NCI-H128 (cell line): ENCODE measurements around the gene MAPKAP1.
"Not testable (repeated sequence)": the region's sequence is repeated elsewhere in the genome, so short reads cannot be mapped to it uniquely, and the experiment has no call there.

Experiments used
- DNase-seq: peaks from one replicate; lab custom pipeline; 2025; ENCODE audit not compliant: unreplicated experiment; lab: John Stamatoyannopoulos, UW

Gene MAPKAP1

DNA sequence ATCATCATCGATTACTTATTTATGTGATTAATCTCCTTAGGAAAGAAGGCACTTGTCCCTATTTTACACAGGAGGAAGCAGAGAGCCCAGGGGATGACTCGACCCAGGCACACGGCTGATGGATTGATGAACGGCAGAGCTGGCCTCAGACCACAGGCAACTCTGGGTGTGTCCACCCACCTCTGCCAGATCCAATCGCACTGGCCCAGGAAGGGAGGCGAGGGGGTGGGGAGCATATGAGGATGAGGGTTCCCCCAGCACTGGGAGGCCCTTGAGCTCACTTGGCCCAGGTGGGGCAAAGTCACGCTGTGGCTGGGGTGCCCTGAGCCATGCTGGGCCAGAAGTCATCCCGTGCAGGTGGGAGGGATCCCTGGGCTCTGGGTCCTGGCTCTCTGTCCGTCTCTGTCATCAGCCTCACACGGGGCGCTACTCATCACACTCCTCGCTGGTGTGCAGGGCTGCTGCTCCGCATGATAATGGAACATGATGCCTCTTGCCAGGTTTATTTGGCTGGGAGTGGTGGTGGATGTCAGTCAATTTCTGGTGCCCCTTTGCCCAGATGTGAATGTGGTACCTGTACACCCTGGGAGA lies 285.3 kb downstream of the MAPKAP1 start:
- no peak for DNase-seq

GRCh38 chr9:125421166-125421565 lies 285.8 kb downstream of the MAPKAP1 start:
- DNase-seq, result no peak

DNA sequence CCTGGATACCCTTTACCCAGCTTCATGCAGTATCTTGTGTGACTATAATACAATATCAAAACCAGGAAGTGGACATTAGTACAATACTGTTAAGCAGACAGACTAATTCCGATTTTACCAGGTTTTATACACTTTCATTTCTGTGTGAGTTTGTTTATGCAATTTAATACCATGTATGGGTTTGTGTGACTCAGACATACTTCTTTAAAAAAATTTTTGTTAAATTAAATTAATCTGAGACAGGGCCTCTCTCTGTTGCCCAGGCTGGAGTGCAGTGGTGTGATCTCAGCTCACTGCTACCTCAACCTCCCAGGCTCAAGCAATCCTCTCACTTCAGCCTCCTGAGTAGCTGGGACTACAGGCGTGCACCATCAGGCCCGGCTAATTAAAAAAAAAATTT lies 288.6 kb downstream of the MAPKAP1 start:
- DNase-seq, result no peak

GRCh38 chr9:125416517-125416916 lies 290.5 kb downstream of the MAPKAP1 start:
- no peak for DNase-seq

- DNase-seq, result no peak
Observed at GRCh38 chr9:125415583-125416460, 291.2 kb downstream of the MAPKAP1 start.

DNA sequence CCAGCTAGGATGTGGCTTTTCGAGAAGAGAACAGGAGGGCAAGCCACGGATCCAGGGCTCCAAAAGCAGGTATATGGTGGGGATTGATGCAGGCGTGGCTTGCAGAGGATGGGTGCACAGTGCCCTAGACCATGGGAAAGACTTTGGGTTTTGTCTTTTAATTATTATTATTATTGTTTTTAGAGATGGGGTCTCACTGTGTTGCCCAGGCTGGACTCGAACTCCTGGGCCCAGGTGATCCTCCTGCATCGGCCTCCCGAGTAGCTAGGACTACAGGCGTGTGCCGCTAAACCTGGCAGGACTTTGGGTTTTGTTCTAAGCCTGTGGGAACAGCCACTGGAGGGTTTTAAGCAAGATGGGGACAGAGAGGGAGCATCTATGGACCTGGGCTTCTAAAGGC lies 293.4 kb downstream of the MAPKAP1 start:
- DNase-seq, result no peak

- DNase-seq, result no peak
Observed at GRCh38 chr9:125412166-125412565, 294.8 kb downstream of the MAPKAP1 start.

GRCh38 chr9:125411171-125411756 lies 295.7 kb downstream of the MAPKAP1 start:
- DNase-seq, result no peak

GRCh38 chr9:125410522-125410894 lies 296.5 kb downstream of the MAPKAP1 start:
- DNase-seq, result no peak

DNA sequence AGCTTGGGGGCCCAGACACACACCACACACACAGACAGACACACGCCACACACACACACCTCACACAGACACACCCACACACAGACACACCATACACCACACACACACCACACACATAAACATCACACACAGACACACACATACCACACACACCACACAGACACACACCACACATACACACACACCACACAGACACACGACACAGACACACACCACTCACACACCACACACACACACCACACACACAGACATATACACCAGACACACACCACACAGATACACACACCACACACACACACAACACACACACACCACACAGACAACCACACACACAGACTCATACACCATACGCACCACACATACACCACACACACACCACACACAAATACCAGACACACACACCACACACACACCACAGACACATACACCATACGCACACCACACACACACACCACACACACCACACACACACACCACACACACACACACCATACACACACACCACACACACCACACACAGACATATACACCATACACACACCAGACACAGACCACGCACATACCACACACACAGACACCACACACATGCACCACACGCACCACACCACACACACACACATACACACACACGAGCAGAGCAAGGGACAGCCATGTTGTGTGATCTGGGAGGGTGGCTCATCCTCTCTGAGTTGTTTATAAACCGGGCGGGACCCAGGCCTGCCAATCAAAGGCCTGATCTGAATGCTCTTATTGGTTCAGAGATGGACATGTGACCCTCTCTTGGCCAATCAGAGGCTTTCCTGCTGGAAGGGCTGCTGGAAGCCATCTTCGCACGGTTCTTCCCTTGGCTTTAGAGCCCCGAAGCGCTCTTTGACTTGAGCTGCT lies 297.1 kb downstream of the MAPKAP1 start:
- no peak for DNase-seq

DNA sequence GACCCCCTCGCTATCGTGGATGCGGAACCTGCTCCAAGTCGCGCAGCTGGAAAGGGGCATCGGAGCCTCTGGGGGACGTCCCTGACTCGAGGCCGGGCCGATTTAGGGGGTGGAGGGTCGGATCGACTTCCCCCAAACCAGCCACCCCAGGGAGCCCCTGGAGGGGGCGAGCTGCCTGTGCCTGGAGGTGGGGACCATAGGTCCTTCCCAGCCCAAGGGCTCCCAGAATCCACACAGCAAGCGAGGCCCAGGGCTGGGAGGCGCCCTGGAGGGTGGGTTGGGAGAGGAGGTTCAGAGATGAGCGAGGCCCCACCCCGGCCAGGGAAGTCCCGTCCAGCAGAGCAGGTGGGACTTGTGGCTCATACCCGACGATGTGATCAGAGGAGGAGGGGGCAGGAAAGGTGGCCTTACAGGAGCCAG lies 297.8 kb downstream of the MAPKAP1 start:
- no peak for DNase-seq

DNA sequence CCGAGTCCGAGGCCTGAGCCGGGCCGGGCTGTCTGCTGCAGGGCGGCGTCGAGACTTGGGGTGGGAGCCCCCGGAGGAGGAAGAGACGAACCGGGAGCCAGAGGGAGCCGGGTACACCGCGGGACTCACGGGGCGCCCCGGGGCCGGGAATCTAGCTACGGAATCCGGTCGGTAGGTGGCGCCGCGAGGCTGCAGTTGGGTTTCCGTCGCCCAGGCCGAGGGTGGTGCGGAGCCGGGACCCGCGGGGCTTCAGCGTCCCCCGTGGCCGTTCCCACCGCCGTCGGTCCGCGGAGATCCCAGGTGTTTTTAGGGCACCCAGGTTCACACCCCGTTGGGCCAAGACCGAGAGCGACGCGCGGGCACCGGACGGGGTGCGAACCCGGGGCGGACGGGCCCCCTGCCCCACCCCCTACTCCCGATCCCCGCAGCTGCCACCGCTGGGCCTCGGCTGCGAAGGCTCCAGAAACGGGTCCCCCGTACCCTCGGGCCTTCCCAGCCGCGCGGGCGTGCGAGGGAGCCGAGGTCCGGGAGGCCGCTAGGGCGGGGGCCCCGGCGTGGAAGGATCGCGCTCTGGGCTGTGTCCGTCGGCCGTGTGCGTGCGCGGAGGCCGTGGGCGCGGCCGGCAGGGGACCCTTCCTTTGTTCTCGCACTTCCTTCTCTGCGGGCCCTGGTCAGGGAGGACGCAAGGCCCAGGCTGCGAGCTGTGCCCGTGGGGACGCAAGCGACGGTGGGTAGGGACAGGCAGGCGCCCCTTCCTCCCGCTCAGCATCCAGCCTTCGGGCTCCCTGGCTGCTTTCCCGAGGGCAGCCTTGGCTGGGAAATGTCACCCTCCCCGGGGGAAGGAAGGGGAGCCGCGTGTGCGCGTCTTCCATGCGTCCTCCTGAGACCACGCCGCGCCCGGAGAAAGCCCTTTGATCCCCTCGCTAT lies 298.8 kb downstream of the MAPKAP1 start:
- peak; percentile 44 for DNase-seq

GRCh38 chr9:125407432-125407973 lies 299.5 kb downstream of the MAPKAP1 start:
- no peak for DNase-seq

GRCh38 chr9:125406810-125407087 lies 300.3 kb downstream of the MAPKAP1 start:
- DNase-seq, result no peak

DNA sequence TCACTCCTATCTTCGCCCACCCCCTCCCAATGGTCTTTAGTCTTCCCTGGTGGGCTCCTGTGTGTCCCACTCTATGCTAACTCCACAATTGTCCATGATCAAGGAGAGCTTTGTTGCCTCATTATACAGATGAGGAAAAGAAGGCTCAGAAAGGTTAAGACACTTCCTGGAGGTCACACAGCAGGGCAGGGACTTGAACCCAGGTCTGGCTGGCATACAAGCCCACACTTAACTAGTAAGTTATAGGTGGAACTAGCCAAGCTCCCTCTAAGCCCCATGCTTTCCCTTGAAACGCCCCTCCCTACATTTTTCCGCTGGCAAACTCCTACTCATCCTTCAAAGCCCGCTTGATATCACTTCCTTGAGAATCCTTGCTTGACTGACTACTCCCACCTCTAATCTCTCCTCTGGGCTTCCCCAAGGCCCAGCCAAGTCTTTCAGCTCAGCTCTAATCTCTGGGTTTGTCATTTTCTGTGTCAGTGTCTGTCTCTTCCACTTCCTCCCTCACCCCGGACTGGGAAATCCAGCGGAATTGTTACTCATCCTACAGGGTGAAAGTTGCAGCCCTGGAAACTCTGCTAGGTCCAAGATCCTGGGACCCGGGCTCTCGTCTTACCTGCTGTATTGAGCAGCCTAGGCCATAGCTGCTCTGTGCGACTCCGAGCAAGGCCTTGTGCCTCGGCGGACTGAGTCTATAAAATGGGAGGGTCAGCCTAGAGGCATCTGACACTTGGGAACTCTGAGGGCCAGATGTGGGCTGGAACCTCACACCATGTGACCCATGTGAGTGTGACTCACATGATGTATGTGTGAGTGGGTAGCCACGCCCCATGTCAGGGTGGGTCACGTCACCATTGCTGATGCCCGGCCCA lies 300.8 kb downstream of the MAPKAP1 start:
- DNase-seq, result no peak

GRCh38 chr9:125404733-125405132 lies 302.3 kb downstream of the MAPKAP1 start:
- no peak for DNase-seq

GRCh38 chr9:125400725-125401716 lies 306.0 kb downstream of the MAPKAP1 start:
- no peak for DNase-seq

DNA sequence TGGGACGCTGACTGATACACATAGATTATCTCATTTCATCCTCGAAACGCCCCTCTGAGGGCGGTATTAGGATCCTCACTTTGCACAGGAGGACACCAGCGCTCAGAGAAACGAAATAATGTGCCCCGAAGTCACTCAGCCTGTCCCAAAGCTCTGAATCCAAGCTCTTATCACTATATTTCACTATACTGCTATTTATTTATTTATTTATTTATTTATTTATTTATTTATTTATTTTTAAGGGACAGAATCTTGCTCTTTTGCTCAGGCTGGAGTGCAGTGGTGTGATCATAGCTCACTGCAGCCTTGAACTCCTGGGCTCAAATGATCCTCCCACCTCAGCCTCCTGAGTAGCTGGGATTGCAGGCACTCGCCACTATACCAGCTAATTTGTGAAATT lies 306.8 kb downstream of the MAPKAP1 start:
- DNase-seq, result not testable (repeated sequence)
